HG03342 (cell line): ENCODE measurements around the gene LMLN.
"Not testable (repeated sequence)": the region's sequence is repeated elsewhere in the genome, so short reads cannot be mapped to it uniquely, and the experiment has no call there.

Source experiments
- ATAC-seq: cut with Tn5 transposase; IDR thresholded peaks from one replicate; pipeline ENCODE4 v1.9.1; 2021; ENCODE audit warnings: mild to moderate bottlenecking, moderate library complexity; ENCODE audit not compliant: unreplicated experiment

Gene LMLN

DNA sequence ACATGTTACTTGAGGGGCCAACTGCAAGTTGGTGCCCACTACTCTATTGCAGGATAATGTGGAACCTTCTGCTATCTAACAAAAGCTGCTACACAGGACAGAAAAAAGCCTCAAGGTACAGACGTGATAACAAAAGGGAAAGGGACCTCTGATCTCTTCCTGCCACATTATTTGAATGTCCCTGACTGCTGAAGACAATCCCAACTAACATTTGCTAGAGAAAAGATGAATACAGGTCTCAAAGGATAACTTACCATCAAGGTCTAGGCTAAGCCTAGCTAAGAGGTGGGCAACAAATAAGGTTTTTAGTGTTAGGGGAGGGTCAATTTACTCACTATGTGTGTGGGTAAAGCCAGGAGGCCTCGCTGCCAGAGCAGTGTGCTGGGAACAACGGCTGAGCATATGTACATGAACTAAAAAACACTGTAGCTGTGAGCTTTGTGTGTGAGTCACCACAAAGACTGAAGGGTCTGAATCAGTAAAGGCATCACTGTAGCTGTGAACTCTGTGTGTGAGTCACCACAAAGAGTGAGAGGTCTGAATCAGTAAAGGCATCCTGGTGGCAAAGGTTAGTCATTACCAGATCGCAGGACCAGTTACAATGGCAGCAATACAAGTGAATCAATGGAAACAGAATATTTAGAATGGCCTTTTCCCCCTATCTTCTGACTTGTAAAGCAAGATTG is 111.7 kb downstream of the LMLN start:
- no peak for ATAC-seq

DNA sequence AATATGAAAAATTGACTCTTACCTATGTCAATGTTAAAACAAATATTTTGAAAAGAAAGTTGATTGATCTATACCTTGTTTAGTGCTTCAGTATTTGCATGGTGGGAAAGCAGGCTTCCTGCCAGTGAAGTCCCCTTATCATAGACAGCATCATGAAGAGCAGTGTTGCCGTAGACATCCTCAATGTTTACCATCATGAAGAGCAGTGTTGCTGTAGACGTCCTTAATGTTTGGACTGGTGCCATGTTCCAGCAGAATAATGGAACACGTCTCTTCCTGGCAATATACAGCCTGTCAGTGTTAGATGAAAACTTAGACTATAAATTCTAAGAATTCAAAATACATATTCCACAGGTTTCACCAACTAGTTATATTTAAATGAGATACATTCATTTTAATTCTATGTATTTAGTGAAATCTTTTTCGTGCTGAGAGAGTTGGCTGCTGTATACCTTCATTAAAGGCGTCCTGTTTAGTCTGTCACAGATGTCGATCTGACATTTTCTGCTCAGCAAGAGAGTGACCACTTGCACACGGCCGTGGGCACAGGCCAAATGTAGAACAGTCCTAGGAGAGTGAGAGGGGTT is 116.8 kb downstream of the LMLN start:
- ATAC-seq = no peak

DNA sequence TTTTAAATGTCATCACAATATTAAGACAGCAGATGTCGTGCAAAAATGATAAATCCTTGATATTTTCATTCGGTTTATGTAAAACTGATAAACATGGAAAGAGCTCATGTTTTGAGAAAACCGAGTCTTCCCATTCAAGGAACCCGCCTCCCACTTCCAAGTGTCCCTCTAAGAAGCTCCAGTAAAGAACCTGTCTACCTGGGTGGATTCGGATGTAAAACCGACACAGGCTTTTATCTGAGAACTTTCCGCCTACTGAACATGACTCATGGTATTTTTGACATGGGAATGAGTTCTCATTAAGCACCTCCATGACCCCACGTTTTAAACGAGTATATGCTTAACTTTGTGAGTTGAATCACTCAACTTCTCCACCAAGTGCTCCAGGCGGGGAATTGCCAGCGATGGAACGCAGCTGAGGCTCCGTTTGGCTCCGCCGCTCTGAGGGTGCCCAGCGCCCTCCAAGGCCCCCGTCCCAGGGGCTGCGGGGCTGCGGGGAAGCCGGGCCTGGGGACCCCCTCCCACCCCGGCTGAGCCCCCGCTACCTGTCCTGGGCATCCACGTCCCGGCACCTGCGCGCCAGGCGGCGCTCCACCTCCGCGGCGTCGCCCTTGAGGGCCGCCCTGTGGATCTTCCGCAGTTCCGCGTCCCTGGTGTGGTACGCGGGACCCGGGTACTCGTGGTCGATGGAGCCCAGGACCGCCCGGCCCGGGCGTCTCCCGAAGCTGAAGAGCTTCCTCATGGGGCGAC is 119.9 kb downstream of the LMLN start:
- ATAC-seq = no peak

DNA sequence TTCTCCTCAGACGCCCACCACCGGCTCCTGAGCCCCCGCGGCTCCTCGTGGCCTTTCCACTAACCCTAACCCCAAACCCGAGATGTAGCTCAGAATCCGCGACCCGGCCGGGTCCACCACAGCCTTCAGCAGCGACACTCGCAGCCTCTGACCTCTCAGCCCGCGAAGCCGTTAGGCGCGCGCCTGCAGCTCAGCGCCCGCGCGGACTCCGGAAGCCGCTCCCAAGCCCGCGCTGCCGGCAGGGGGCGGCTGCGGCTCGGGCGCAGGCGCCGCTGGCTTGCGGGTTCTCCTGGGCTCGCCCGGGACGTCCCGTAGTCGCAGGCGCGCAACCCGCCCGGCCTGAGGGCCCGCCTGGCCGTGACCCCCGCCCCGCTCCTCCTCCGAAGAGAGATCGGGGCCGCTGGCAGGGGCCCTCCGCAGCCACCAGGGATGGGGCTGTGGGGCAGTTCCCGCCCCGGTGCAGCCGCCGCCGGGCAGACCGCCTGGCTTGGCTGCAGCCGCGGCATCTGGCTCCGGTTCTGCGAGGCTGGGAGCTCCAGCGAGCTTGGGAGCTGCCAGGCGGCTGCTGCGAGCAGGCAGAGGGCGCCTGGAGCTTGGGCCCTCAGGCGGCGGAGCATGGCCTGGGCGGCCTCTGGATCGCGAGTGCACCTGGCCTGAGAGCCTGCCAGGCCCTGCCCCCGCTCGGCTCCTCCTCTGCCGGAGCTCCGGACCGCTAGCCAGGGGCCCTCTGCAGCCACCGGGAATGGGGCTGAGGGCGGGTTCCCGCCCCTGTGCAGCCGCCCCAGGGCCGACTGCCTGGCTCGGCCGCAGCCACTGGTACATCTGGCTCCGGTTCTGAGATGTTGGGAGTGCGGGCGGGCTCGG is 120.7 kb downstream of the LMLN start:
- peak; percentile 76 for ATAC-seq

DNA sequence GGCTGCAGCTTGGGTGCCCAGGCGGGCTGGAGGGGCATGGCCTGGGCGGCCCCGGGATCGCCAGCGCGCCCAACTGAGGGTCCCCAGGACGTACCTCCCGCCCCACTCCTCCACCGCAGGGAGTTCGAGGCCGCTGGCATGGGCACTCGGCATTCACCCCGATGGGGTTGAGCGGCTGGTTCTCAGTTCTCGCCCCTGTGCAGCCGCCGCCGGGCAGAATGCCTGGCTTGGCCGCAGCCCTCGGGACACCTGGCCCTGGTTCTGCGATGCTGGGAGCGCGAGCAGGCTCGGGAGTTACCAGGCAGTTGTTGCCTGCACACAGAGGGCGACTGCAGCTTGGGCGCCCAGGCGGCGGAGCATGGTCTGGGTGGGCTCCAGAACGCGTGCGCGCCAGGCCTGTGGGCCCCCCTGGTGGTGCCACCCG is 121.4 kb downstream of the LMLN start:
- no peak for ATAC-seq

DNA sequence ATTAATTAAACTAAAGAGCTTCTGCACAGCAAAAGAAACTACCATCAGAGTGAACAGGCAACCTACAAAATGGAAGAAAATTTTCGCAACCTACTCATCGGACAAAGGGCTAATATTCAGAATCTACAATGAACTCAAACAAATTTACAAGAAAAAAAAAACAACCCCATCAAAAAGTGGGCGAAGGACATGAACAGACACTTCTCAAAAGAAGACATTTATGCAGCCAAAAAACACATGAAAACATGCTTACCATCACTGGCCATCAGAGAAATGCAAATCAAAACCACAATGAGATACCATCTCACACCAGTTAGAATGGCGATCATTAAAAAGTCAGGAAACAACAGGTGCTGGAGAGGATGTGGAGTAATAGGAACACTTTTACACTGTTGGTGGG is 122.2 kb downstream of the LMLN start:
- not testable (repeated sequence) for ATAC-seq

DNA sequence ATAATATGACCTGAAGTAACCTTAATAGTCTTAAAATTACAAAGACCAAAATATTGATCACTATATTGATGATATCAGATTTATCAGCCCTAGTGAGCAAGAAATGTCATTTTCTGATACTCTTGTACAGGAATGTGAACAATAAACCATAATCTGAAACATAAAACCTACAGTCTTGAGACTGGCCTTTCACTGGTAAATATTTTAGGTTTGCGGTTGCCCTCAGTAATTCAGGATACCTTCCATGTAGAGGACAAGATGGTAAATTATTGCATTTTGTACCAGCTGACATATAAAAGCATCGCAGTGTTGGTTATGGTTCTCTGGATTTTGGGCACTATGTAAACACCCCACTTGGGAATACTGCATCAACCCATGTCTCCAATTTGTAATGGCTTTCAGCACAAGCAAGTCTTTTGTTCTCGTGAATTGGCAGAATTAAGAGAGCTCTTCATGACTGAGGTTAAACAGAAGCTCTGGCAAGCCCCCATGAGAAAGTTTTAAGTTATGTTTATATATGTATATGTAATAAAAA is 128.5 kb downstream of the LMLN start:
- ATAC-seq = no peak

DNA sequence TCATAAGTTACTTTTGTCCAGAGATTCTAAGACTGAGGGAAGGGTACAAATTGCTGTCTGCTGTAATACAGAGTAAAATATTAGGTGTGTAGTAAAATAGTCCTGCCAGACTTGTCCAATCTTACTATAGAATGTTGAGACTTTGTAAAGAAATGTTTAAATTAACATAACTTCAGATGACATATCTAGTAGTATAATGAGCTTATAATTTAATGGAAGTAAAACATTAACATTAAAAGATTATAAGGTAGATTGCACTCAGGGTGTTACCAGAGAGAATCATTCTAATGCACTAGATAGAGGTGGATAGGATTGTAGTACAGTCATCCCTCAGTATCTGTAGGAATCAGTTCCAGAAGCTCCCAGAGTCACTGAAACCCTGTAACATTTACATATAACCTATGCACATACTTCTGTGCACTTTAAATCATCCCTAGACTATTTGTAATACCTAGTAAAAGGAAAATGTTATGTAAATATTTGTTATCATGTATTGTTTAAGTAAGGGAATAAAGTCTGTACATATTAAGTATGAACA is 130.8 kb downstream of the LMLN start:
- no peak for ATAC-seq

DNA sequence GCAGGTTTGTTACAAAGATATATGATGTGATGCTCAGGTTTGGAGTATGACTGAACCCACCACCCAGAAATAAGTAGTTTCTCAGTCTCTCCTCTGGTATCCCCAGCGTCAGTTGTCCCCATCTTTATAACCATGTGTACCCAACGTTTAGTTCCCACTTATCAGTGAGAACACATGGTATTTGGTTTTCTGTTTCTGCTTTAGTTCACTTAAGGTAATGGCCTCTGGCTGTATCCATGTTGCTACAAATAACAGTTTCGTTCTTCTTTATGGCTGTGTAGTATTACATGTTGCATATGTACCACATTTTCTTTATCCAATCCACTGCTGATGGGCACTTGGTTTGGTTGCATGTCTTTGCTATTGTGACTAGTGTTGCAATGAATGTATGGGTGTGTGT is 132.3 kb downstream of the LMLN start:
- no peak for ATAC-seq

DNA sequence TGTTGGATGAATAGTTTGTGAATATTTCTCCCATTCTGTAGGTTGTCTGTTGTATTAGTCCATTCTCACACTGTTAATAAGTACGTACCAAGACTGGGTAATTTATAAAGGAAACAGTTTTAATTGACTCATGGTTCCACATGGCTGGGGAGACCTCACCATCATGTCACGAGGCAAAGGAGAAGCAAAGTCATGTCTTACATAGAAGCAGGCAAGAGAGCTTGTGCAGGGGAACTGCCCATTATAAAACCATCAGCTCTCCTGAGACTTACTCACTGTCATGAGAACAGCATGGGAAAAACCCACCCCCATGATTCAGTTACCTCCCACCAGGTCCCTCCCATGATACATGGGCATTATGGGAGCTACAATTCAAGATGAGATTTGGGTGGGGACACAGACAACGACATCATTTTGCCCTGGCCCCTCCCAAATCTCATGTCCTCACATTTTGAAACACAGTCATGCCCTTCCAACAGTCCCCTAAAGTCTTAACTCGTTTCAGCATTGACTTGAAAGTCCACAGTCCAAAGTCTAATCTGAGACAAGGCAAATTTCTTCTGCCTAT is 133.2 kb downstream of the LMLN start:
- ATAC-seq = no peak
